HG03442 (cell line): ENCODE data around the gene RDM1.
"Not testable (repeated sequence)": the region's sequence is repeated elsewhere in the genome, so short reads cannot be mapped to it uniquely, and the experiment has no call there.

Experiments
- ATAC-seq: cut with Tn5 transposase; IDR thresholded peaks from one replicate; pipeline ENCODE4 v1.9.1; 2021; ENCODE audit warnings: mild to moderate bottlenecking, moderate library complexity; ENCODE audit not compliant: unreplicated experiment

The RDM1 gene

DNA sequence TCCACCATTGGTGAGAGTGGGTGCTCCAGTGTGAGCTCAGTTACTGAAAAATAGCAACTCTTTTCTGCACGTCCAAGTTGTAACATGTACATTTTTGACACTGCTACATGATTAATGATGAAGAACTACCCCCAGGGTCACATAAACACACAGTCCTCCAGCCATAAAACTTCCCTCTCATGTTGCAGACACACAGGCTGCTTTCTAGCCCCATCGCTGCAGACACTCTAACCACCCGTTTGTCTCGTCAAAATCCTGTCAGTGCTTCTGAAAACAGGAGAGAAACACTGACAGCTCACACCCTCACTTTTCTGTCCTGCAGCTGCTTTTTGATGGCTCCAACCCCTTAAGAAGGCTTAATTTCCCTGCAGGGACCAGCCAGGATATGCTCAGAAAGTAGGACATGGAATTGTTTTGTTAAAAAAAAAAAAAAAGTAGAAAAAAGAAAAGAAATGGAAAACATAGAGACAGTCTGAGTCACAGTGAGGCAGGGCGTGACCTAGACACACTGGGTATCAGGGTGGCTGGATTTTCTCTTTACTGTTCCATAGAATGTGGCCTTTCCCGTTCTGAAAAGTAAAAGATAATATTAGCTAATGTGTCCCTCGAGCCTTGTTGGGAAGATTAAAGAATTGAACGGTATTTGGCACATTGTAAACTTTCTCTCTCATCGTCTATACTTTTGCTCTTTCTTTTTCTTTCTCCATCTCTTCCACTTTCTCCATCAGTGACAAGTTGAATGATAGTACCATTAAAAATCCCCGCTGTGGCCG, 29.7 kb downstream of the RDM1 start:
- no peak for ATAC-seq

DNA sequence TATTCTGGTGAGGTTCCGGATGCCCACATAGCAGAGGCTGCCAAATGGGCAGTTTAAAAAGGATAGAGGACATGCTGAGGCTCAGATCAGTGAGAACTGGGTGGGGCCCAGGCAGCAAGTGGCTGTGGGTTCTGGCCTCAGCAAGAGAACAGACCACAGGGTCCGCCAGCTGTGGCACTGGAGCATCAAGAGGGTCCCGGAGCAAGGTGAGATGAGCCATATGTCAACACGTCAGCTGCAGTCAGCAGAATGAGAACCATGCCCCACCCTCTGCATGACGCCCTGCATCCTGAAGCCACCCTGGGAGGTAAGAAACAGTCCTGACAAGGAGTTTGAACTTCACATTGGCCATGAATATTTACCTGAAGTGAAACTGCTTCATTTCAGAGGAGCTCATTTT, 30.3 kb downstream of the RDM1 start:
- no peak for ATAC-seq

DNA sequence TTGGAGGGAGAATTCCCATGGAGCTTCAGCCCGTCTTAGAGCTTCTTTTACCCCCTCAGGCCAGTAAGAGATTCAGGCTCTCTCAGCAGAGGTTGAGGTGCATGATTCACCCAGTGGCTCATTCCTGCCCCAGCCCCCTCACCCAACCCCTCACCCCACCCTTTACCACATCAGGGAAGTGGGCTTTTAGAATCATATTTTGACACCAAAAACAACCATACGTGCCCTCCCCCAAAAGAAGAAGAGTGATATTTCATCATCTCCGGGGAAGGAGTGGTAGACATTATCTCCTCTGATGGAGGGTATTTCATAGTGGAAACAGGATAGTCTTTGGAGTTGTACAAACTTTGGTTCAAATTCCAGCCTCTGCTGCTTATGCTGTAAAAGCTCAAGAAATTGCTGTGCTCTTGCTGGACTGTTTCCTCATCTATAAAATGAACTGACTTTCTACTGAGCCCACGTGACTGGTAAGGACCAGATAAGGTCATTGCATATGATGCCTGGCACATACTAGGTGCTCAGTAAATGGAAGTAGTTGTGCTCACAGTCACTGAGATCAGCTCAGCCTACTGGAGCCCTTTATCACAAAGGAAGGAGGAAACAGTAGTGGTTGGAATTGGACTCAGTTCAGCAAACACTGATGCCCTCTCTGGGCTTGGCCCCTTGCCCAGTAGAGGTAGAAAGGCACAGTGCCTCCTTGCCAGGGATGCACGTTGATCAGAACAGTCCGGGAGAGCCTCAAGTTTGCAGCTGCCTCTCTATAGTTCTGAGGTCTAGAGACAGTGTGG, 32.1 kb downstream of the RDM1 start:
- ATAC-seq: no peak

DNA sequence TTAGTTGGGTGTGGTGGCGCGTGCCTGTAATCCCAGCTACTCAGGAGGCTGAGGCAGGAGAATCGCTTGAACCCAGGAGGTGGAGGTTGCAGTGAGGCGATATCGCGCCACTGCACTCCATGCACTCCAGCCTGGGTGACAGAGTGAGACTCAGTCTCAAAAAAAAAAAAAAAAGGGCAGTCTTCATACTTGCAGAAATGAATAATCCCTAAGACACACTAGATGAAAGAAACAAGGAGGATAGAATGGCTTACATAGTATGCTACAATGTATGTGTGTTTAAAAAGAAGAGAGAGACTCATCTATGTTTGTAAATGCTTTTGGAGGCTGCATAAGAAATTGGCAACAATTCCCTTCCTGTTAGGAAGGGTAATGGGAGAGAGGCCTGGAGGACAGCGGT, 32.8 kb downstream of the RDM1 start:
- not testable (repeated sequence) for ATAC-seq

DNA sequence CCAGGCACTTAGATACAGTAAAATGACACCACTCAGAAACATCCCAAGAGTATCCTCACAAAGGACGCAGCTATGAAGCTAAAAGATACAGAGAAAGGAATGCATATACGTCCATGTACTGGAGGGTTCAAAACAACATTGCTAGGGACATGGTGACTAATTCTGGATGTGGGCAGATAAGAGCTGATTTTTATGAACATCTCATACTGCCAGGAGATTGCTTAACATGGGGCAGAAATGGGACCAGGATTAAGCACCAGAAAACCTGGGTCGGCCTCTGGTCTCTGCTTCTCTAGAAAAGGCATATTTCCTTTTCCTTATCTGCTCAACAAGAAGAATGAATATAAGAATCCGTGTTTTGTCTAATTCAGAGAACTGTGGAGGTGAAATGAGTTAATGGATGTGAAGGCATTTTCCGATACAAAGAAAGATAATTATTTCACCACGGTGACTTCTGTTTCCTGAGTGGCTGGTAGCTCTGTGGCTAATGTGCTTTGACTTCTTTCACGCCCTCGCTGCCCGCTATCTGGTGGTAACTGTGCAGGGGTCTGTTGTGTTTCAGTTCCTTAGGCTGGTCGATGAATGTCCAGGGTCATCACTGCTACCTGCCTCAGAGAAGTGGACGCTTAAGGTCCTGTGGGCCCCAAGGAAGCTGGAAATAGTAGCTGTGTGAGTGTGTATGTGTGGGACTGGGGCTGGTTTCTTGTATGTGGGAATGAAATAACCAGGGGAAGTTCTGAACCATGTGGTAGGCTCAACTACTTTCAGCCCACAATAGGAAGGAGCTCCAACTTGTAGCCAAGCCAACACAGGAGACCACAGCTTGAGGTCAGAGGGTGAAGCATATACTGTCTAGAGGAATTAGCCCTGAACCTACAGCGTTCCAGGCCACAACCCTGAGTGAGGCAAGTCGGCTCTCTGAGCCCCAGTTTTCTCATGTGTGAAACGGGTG, 34.7 kb downstream of the RDM1 start:
- ATAC-seq: no peak

DNA sequence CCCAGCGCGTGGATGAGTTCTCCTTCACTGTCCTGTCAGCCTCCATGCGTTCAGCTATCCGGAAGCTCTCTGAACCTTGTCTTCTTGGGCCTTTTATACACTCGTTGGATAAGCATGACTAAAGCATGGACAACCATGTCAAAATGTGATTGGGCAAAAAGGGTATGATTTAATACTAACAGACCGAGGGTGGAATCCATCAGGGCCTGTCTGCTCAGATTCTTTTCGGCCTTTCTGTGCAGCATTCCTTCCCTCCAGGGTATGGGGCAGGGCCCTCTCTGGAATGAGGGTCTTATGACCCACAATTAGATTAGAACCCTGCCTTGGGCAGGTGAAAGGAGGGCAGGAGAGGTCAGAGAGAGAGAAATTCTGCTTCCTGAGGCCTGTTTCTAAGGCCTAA, 36.4 kb downstream of the RDM1 start:
- ATAC-seq: no peak

DNA sequence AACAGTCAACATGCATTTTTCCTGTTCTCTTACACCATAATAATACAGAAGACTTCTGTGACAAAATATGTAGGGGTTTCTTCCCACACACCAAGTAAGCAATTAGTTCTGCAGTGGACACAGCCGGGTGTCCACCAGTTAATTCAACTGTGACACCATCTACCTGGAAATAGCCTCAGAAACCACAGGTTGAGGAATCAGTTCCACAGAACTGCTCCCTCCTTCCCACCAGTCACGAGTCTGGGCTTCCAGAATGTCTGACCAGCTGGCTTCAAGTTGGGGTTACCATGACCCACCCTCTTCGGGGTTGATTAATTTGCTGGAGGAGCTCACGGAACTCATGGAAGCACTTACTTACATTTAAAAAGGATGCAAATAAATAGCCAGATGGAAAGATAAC, 36.8 kb downstream of the RDM1 start:
- ATAC-seq: no peak

DNA sequence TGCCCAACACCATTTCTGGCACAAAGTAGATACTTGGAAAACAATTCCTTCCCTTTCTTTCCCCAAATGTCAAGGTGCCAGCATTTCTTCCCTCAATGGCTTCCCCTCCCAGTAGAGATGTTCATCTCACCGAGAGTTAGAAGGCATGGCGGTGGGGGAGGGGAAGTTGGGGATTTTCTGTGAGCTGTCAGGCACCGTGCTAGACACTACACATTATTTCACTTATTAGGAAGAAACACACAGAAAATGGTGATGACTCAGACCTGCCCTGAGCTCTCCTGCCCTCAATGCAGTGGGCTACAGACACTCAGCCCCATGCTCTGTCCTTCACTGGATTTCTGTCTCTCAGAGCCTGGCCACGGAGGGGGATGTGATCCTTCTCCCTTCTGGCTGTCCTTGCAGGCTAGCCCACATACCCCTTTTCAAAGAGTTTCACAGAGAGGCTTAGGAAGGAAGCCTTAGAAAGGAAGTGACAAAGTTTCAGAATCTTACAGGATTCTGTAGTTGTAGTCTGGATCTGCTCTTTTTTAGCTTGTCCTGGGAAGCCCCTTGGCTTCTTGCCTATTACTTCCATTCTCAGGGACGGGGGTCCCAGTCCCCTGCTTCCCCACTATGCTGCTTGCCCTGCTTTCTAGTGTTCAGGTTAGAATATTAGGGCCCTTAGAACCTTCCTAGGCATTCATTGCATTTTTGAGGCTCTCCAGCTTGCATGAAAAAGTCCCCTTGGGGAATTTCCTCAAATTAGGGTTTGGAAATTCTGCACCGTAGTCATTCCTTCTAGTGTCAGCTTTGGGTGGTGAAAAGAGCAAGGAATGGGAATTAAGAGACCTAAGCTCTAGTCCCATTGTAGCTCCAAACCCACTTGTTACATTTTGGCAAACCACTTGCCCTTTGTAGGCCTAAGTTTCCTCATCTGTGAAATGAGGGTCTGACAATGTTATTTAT, 38.2 kb downstream of the RDM1 start:
- ATAC-seq: no peak

DNA sequence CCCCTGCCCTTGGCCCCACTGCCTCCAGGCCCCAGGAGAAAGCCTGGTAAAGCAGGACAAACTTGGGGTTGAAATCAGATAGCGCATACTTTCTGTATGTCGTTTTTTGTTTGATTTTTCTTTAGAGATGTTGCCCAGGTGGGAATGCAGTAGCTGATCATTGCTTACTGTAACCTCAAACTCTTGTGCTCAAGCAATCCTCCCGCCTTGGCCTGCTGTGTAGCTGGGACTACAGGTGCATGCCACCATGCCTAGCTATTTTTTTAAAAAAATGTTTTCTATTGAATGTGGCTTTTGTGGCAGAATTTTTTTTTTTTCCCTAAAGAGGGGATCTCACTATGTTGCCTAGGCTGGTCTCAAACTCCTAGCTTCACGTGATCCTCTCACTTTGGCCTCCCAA, 39.3 kb downstream of the RDM1 start:
- no peak for ATAC-seq

DNA sequence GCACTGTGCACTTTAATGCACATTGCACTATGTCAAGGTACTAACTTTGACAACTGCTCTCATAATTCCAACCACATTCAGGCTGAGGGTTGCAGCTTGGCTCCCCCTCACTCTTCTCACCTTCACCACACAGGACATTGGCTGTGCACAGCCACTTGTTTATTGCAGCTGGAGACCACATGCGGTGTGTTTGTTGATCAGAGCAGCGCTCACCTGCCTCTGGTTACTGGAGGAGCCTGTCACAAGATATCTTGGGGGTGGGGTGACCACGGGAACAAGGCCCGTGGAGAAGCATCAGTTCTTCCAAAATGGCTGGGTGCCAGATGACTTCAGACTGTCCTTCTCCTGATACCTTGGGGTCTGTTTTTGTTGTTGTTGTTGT, 39.8 kb downstream of the RDM1 start:
- ATAC-seq: no peak

DNA sequence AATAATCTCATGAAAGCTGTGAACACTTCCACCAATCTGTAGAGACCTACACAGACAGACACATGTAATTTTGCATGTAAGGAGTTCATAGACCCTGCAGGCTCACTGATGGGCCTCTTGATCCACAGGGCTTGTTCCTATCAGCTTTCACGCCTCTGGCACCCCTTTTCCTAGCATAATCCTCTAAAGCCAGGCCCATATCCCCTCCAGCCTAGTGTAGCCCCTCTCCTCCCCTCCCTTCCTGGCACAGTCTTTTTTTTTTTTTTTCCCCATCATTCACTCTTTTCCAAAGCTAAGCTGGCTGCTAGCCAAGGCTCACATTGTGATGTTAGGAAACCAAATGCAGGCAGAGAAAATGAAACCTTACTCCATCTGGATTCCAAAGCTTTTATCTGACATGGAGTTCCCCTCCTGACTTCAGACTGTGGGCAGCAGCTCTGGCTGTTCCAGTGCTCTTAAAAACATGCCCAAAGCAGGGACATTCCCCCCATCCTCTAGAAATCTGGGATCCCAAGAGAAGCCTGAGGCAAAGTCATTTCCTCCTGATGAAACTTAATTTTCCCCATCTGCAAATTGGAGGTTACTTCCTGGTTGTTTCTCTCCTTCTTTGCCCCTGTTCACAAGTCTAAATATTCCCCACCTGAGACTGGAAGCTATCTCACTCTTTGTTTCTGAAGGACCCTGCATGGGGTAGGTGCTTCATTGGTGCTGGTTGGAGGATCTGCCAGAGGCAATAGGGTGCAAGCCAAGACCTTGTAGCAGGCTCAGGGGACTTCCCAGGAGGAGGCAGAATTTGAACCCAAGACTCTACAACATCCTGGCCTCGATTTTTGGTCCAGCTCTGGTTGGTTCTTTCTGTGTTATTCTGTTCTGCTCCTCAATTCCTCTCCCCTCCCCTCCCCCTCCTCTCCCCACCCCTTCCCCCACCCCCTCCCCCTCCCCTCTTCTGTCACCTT, 40.5 kb downstream of the RDM1 start:
- no peak for ATAC-seq

DNA sequence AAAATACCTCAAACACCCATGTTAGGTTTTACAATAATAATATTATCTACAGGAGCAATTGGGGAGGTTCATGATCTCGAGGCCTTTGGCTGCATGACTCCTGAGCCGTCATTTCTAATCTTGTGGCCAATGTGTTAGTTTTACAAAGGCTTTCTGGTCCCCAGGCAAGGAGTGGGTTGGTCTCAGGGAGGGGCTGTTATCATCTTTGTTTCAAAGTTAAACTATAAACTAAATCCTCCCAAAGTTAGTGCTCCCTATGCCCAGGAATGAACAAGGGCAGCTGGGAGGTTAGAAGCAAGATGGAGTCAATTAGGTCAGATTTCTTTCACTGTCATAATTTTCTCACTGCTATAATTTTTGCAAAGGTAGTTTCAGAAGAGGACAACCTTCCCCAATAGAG, 41.3 kb downstream of the RDM1 start:
- no peak for ATAC-seq

DNA sequence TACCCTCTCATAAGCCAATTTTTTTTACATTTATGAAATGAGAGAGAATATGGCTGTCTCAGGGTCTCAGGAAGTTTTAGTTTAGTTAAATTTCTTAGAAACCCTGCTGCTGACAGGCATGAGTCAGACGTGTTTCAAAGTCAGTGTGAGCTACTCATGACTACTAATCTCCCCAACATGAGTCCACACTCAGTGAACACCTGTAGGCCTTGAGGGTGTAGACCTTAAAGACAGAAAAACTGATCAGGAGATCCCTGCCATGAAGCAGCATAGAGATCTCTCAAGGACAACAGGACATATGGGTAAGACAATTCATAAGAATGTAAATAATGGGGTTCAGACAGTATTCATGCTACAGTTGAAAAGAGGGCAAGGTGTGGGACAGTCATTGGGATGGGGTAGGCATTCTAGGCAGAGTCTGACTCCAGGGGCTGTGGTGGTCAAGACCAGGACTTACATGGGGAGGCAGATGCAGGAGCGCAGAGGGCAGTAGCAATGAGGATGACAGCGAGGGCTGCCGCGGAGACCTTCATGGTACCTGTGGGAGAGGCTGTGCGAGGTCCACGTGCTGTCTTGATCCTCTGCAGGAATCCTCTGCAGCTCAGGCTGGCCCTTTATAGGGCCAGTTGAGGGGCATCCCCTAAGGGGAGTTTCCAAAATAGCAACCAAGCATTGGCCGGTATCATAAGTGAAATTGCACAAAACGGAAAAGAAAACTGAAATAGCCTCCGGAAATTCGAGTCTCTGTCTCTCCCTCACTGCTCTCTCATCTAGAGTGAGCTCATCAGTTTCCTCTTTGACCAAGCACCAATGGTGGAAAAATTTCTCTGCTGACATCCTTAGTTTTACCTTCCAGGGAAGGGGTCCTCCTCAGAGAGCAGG, 50.6 kb downstream of the RDM1 start, which contains the start of gene CCL5:
Gene CCL5 (minus strand): TSS at position 588 of the 882 bp plus-strand sequence.
- peak; percentile 82 for ATAC-seq

DNA sequence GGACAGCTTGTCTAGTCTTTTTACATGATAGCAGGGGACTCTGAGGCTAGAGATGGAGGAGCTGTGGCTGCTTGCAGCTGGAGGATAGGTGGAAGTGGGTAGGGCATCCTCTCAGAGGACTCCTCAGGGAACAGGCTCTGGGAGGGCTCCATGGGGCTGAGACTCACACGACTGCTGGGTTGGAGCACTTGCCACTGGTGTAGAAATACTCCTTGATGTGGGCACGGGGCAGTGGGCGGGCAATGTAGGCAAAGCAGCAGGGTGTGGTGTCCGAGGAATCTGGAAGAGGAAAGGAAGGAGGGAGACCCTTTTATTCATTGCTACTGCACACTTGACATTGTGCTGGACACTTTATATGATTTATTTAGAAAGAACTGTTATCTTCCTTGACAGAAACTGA, 52.2 kb downstream of the RDM1 start:
- ATAC-seq: no peak

DNA sequence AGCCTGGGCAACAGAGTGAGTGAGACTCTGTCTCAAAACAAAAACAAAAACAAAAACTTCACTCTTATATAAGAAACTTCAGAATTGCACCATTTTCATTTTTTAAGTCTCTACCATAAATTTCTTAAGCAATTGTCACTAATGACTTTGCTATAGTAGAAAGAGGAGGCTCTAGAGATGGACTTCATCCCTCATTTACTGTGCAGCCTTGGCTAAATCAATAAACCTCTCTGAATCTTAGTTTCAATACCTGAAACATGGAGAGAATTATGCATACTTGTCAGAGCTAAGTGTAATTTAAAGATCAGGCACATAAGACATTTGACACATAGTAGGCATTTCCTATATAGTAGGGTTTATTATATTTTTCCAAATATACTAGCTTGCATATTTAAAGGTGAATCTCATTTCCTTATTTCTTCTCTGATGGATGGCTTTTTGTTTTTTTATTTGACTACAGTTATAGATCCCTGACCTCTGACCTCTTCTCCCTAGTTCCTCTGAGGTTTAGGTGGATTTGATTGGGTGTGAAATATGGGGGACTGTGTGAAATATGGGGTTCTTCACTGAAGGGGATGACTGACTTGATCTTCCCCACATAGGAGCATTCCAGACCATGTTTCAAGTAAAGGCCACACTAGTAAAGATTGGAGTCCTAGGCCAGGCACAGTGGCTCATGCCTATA, 53.1 kb downstream of the RDM1 start:
- no peak for ATAC-seq

DNA sequence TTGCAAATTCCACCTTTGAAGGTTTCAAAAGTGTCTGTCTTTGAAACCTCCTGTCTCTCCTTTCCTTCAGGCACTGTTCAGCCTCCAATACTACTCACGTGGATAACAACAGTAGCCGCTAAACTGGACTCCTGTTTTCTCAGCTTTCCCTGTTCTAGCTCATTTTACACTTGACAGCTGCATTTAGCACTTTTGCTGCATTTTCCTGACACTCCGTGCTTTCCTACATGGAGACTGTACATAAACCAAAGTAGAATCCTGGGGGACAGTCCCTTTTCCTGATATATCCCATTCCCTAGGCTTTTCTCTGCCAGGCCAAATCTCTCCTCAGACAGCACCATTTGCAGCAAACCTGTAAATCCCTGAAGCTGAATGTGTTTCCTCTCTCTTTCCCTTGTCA, 54.0 kb downstream of the RDM1 start:
- ATAC-seq: no peak

DNA sequence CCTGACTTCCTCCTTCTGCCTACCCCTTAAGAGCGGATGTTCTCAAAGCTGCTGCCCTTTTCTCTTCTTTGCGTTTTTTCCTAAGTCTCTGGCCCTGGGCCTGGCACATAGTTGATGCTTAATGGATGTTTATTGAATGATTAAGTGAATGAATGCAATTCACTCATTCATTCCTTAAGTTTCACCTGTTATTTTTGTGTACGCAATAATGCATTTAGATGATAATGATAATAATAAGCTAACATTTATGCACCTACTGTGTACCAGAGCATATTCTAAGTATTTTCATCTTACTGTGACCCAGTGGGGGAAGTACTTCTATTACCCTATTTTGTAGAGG, 54.8 kb downstream of the RDM1 start:
- no peak for ATAC-seq
